Measurements from ENCODE around the gene WWOX. TPM values are rescaled to one million over a fixed set of nuclear protein-coding genes. Genes with fewer than 3 reads are reported as not detected.

WWOX gene
- total and polyA plus RNA-seq, 3 donors from 2014 or later, result 20.6 to 76.7 (median 64.1) TPM

DNA sequence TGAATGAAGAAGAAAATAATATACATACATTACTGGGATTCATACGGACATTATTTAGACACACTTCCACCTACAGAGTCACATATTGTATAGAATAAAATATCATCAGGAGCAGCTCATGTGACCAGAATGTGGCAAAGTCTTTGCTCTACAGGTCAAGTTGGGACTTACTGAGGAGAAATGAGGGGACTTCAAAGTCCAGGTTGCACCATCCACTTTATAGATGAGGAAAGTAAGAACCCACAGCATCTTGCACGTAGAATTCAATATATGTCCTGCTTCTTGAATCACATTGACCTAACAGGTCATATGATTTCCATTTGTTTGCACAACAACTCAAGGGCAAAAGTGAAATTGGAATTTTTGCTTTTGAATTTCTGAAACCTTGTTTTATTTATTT, 524.3 kb downstream of the WWOX start:
- WGBS, 2 donors, result 68 to 97% methylated on average over 2 of the region's 2 CpGs
- H3K4me1 ChIP-seq, result no peaks in the 10 kb centered on the region
- no peak overlapping the region for H3K27ac ChIP-seq

GRCh38 chr16:78624366-78624765, 524.9 kb downstream of the WWOX start:
- 52 to 65% methylated on average over 2 of the region's 2 CpGs for WGBS, 2 donors
- Histone ChIP-seq H3K36me3 (ENCODE audit: low read depth, missing control alignments) (no peaks in the 10 kb centered on the region), H3K4me1 (no peaks in the 10 kb centered on the region), H3K4me3 (no peak overlapping the region), H3K27ac (no peak overlapping the region), H3K27me3 (no peaks in the 10 kb centered on the region), H3K9me3 (no peaks in the 10 kb centered on the region)
- TF ChIP-seq, protein P1, sequence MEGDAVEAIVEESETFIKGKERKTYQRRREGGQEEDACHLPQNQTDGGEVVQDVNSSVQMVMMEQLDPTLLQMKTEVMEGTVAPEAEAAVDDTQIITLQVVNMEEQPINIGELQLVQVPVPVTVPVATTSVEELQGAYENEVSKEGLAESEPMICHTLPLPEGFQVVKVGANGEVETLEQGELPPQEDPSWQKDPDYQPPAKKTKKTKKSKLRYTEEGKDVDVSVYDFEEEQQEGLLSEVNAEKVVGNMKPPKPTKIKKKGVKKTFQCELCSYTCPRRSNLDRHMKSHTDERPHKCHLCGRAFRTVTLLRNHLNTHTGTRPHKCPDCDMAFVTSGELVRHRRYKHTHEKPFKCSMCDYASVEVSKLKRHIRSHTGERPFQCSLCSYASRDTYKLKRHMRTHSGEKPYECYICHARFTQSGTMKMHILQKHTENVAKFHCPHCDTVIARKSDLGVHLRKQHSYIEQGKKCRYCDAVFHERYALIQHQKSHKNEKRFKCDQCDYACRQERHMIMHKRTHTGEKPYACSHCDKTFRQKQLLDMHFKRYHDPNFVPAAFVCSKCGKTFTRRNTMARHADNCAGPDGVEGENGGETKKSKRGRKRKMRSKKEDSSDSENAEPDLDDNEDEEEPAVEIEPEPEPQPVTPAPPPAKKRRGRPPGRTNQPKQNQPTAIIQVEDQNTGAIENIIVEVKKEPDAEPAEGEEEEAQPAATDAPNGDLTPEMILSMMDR (IDR thresholded peaks at IDR 0.05), result no peak
- no peak for TF ChIP-seq POLR2A (IDR thresholded peaks at IDR 0.05)
- intact Hi-C loops (cut with DNase I; ENCODE audit: low total_unique reads), result no loop called here
- DNase-seq, result no peak

More for the DNA sequence above, 524.3 kb downstream of the WWOX start:
- no peaks in the 10 kb centered on the region for H3K9me3 ChIP-seq
- H3K27me3 ChIP-seq, result no peaks in the 10 kb centered on the region
- DNase-seq, result no peak
- no peaks in the 10 kb centered on the region for H3K36me3 ChIP-seq (ENCODE audit: low read depth, missing control alignments)
- TF ChIP-seq, protein P1 (IDR thresholded peaks at IDR 0.05), result no peak
- no peak overlapping the region for H3K4me3 ChIP-seq
- intact Hi-C loops (cut with DNase I; ENCODE audit: low total_unique reads), result no loop called here

DNA sequence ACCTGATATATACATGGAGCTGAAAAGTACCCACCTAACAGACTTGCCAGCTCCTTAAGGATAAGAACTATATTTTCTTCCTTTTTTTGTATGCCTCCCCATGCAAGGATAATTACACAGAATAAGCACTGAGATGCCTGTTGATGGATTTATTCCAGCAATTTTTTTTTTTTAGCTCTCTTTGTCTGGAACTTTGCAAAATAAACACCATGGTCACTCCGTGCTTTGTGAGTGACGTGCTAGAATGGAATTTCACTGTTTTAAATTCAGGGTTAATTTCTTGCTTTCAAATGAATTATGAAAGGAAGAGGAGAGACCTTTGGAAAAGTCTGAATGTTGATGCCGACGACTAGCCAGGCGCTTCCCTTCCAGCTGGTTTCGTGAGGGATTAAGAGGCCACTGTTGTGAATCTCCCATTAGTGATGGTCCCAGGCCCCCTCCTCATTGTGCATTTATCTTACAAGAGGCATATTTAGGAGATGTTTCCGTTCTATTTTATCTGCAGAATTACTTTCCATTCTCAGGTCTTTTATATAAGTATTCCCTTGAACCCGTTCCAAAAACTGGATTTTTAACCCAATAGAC, 529.1 kb downstream of the WWOX start:
- intact Hi-C loops (cut with DNase I; ENCODE audit: low total_unique reads), result no loop called here

DNA sequence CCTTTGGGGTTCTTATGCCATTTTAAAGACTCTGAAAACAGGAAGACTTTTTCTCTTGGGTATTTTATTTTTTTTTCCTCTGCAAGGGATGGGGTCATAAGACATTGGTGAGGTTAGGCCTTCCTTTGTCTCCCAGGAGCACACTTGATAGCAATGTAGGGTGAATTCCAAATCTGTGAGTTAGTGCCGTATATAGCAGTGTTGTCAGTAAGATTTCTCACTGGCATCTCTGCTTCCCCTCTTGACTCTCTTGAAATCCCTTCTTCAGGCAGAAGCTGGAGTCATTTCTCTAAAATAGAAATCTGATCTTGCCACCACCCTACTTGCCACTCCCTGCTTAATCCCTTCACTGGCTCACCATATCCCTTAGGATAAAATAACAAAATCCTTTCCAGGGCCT, 529.7 kb downstream of the WWOX start:
- TF ChIP-seq, protein P1 (IDR thresholded peaks at IDR 0.05), result no peak
- TF ChIP-seq POLR2A (IDR thresholded peaks at IDR 0.05), result no peak
- no peaks in the 10 kb centered on the region for H3K9me3 ChIP-seq
- no peaks in the 10 kb centered on the region for H3K4me1 ChIP-seq
- no peaks in the 10 kb centered on the region for H3K27me3 ChIP-seq
- H3K27ac ChIP-seq, result no peak overlapping the region
- WGBS, 2 donors, result 0 to 52% methylated on average over 1 of the region's 1 CpG
- no peak overlapping the region for H3K4me3 ChIP-seq
- DNase-seq, result no peak
- no peaks in the 10 kb centered on the region for H3K36me3 ChIP-seq (ENCODE audit: low read depth, missing control alignments)
- intact Hi-C loops (cut with DNase I; ENCODE audit: low total_unique reads), result no loop called here

More for the DNA sequence above, 529.1 kb downstream of the WWOX start:
- Histone ChIP-seq H3K27me3 (no peaks in the 10 kb centered on the region), H3K36me3 (ENCODE audit: low read depth, missing control alignments) (no peaks in the 10 kb centered on the region), H3K4me1 (no peaks in the 10 kb centered on the region), H3K4me3 (no peak overlapping the region), H3K27ac (no peak overlapping the region), H3K9me3 (no peaks in the 10 kb centered on the region)
- TF ChIP-seq, protein P1 (IDR thresholded peaks at IDR 0.05), result no peak
- no peak for TF ChIP-seq POLR2A (IDR thresholded peaks at IDR 0.05)
- WGBS, 2 donors, result 58% methylated on average over 8 of the region's 8 CpGs
- DNase-seq, result no peak

DNA sequence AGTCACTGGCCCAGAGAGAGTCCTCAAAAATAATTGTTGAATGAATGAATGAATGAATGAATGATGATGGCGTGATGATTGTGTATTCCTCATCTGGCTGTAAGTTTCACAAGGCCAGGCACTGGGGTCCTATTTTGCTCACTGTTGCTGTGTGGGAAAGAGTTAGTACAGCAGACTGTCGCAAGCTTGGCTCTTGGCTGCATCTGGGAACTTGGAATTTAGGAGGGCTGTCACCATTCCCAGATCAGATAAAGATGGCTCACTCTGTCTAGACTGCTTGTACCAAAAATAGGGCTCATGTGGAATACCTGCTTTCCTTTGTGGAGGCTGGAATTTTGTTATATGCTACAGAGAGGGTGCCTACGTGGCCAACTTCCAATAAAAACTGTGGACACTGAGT, 530.6 kb downstream of the WWOX start:
- TF ChIP-seq, protein P1 (IDR thresholded peaks at IDR 0.05), result no peak
- TF ChIP-seq POLR2A (IDR thresholded peaks at IDR 0.05), result no peak
- Histone ChIP-seq H3K27me3 (no peaks in the 10 kb centered on the region), H3K4me3 (no peak overlapping the region), H3K36me3 (ENCODE audit: low read depth, missing control alignments) (no peaks in the 10 kb centered on the region), H3K27ac (no peak overlapping the region), H3K4me1 (no peaks in the 10 kb centered on the region), H3K9me3 (no peaks in the 10 kb centered on the region)
- DNase-seq, result no peak
- 91 to 93% methylated on average over 3 of the region's 3 CpGs for WGBS, 2 donors
- intact Hi-C loops (cut with DNase I; ENCODE audit: low total_unique reads), result no loop called here
